ENCODE results near the gene PRXL2A.

The PRXL2A gene

DNA sequence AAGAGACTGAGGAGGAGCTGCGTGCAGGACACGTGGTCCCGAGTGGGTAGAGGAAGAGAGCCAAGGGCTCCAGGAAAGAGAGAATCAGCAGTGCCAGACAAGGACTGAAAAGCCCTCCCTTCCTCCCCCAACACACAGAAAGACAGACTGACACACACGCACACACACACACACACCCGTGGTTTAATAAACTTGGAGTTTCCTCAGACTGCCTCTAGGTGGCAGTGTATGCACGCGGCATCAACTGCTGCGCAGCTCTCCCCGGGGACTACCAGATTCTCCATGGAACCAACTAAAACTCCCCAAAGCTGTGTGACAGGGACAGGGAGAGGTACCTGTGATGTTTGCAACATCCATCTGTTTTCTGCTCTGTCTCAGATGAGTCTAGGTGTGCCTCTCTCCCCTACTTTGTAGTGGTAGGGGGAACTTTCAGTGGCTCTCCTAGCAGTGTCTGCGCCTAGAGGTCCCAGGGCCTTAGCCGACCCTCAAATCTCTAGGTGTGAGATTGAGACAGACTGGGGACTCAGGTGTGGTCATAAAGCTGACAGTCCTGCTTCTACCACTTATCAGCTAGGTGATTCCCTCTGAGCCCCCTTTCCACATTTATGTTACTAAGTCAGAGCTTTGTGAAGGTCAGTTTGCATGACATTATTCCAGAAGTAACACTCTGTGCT is 36.4 kb downstream of the PRXL2A start:
- peak; percentile 71 for DNase-seq (ENCODE audit: low spot score)

- no peak for DNase-seq (ENCODE audit: low spot score)
Observed at GRCh38 chr10:80447436-80448190, 39.3 kb downstream of the PRXL2A start.

GRCh38 chr10:80448209-80448942 is 40.0 kb downstream of the PRXL2A start:
- no peak for DNase-seq (ENCODE audit: low spot score)

DNA sequence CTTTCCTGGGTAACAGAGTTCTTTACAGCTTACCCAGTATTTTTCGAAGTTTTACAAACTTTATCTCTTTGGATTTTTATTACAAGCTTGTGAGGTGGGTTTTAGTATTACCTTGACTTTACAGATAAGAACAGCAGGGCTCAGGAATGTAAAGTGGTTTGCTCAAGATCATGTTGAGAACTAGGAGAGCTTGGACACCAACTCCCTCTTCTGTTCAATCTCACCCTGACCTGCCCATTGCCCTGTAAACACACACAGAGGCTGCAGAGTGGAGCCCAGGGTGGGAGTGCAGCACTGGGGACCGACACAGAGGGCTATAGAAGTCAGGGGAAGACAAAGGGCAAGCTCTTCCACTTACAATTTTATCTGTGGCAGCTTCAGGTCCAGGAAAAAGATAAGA is 41.2 kb downstream of the PRXL2A start:
- no peak for DNase-seq (ENCODE audit: low spot score)

DNA sequence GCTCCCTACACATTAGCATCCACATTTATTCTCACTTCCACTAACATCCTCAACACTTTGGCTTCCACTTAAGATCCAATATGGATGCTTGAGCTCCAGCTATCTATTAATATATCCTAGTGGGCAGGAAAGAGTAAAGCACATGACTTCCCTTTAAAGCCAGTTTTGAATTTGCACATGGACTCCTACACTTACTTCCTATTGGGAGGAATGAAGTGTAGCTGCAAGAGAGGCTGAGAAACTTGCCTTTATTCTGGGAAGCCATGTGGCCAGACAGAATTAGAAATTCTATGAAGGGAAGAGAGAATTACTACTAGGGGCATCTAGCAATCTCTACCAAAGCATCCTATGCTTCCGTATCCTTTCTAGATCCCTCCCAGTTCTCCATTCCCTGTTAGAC is 42.8 kb downstream of the PRXL2A start:
- no peak for DNase-seq (ENCODE audit: low spot score)

GRCh38 chr10:80452069-80452468 is 43.7 kb downstream of the PRXL2A start:
- no peak for DNase-seq (ENCODE audit: low spot score)

DNA sequence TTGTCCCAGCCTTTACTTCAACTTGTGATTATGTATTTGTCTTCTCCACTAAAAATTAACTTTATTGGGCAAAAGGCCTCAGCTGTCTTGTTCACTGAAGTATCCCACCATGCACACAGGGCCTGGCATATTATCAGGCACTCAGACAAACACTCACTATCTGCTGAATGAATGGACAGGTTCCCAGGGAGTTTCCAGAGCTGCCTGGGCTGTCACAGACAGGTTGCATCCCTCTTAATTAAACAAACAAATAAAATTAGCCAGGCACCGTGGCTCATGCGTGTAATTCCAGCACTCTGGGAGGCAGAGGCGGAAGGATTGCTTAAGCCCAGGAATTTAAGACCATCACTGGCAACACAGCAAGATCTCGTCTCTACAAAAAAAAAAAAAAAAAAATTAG is 44.3 kb downstream of the PRXL2A start:
- no peak for DNase-seq (ENCODE audit: low spot score)

GRCh38 chr10:80453056-80453841 is 44.9 kb downstream of the PRXL2A start:
- no peak for DNase-seq (ENCODE audit: low spot score)

- peak; percentile 61 for DNase-seq (ENCODE audit: low spot score)
Observed at GRCh38 chr10:80453842-80454512, 45.6 kb downstream of the PRXL2A start, which contains the start of gene TSPAN14. TSS of gene TSPAN14 (plus strand) at chr10:80454310. CDS start at chr10:80489234, 34,924 bp downstream.

- DNase-seq (ENCODE audit: low spot score) = no peak
Observed at GRCh38 chr10:80454513-80455460, 46.4 kb downstream of the PRXL2A start.

GRCh38 chr10:80455461-80456349 is 47.4 kb downstream of the PRXL2A start:
- no peak for DNase-seq (ENCODE audit: low spot score)

DNA sequence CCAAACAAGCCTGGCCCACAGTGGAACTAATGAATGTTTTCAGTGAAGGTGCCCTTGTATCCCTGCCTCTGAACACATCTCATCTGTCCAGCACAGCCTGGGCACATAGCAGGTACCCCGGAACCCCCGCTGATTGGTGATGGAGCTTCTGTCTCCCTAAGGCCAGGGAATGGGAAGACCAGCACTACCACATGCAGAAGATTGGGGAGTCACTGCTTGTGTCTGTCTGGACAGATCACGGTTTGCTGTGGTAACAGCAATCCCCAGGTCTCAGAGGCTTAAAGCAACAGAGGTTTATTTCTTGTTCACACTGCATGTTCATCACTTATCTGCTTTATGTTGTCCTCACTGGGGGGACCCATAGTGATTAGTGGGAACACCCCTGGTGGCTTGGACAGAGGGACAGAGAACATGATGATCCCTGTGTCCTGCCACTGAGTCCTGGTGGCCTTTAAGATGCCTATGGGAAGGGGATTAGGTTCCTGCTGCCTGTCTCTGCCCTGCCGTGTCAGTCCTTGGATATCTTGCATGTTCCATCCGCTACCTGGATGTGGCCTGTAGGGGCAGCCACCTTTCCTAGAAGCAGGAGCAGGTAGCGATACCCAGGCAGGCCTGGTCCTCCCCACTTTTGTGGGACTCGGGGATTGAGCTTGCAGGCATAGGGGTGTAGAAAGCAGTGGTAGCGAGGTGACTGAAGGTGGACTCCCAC is 49.4 kb downstream of the PRXL2A start:
- DNase-seq (ENCODE audit: low spot score) = no peak

DNA sequence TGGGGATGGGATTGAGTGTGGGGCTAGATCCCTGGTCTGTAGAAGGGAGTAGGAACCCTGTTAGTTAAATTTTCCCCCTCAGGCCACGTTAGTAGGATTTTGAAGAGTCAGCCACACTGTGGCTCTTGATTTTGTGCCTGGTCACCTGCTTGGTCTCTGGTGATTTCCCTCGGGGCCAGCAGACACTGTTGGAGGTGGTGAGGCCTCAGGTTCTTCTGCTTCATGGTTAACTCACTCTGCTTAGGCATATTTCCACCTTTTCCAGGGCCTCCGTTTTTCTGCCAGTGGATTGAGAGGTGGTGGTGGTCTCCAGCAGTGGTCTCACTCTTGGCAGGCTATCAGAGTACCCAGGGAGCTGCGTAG is 49.9 kb downstream of the PRXL2A start:
- DNase-seq (ENCODE audit: low spot score) = no peak

DNA sequence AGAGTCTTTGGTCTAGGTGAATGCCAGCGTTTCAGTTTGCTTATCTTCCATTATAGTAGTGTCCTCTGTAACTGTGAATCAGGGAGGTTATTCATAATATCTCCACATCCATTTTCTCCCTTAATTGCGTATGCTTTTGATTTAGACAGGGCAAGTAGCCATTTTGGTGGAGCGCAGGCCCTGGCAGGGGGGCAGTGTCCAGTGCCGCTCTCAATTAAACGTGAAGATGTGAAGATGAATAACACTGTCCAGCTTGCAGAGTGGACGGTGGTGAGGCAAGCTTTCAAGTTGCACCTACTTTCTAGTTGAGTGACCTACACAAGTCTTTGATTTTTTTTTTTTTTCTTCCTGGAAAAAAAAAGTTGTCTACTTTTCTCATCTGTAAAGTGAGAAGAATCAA is 50.3 kb downstream of the PRXL2A start:
- DNase-seq (ENCODE audit: low spot score) = no peak

DNA sequence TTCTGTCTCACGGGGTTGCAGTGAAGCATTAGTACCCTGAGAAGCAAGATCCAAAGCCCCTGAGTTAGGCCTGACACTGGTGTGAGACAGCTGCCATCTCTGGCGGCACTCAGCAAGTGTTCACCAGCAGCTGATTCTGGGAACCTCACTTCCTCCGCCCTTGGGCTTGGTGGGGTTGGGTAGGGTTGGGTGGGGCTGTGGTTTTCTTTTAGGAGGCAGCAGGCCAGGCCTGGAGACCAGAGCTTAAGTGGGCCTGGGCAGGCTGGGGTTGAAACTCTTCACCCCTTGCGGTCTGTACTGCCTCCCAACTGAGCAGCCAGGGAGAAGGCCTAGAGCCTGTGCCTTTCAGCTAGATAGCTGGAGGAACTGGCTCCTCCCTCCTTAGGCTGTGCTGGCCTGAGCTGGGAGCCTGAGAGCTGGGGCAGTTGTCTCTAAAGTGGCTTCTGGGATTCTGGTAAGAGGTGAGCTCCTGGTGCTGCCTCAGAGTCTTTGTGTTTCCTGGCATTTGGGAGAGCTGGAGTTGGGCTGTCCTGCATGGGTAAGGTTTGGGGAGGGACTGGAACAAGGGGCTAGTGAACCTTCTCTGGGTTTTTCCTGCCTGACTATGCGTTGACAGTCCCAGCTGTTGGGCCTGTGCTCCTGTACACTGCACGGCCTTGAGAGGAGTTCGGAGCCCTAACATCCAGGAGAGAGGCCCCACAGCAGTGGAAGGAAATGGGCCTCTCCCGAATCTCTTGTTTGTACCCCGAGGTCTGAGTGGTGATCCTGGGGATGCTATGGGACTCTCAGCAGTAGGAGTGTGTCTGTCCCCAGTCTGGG is 50.9 kb downstream of the PRXL2A start:
- peak; percentile 73 for DNase-seq (ENCODE audit: low spot score)

GRCh38 chr10:80460399-80461207 is 52.3 kb downstream of the PRXL2A start:
- no peak for DNase-seq (ENCODE audit: low spot score)
